Heart right ventricle (tissue), 16 donors: ENCODE data around the gene MAN2A2. TPM values are rescaled to one million over a fixed set of nuclear protein-coding genes. Genes with fewer than 3 reads are reported as not detected.

ENCODE experiments used
- ATAC-seq, 8 donors: fragments of 200-7000 bp; cut with Tn5 transposase; one replicate each; pipeline ENCODE4 v1.9.1; 2020; ENCODE audit warnings: mild to moderate bottlenecking in 8 of 8, moderate library complexity in 8 of 8, moderate number of reproducible peaks in 1 of 8
- DNase-seq, 2 donors: peaks; one replicate each; pipeline ENCODE4 v3.0.0-alpha.2; 2020
- H3K27ac ChIP-seq, 10 donors: fragments of 200-600 bp; sonication (generic) in 2 of 10; one replicate each; pipeline versions ENCODE4 v1.5.0 to v1.8.0; 2020 to 2022; ENCODE audit warnings: mild to moderate bottlenecking in 3 of 10
- H3K27me3 ChIP-seq, 7 donors: fragments of 200-600 bp; one replicate each; pipeline ENCODE4 v1.8.0; 2021 to 2022; ENCODE audit warnings: mild to moderate bottlenecking in 2 of 7
- H3K36me3 ChIP-seq, 9 donors: fragments of 200-600 bp; sonication (generic) in 1 of 9; one replicate each; pipeline versions ENCODE4 v1.5.0 to v1.8.0; 2020 to 2022; ENCODE audit warnings: mild to moderate bottlenecking in 2 of 9
- H3K4me1 ChIP-seq, 9 donors: fragments of 200-600 bp; sonication (generic) in 1 of 9; one replicate each; pipeline versions ENCODE4 v1.5.0 to v1.8.0; 2020 to 2022; ENCODE audit warnings: mild to moderate bottlenecking in 4 of 9
- H3K4me3 ChIP-seq, 10 donors: fragments of 200-600 bp; sonication (generic) in 2 of 10; one replicate each; pipeline versions ENCODE4 v1.5.0 to v1.8.0; 2020 to 2022; ENCODE audit warnings: mild to moderate bottlenecking in 7 of 10, moderate library complexity in 2 of 10
- H3K9me3 ChIP-seq, 11 donors: fragments of 200-600 bp in 10 of 11; sonication (generic) in 2 of 11; one replicate each; pipeline versions ENCODE4 v1.5.0 to v1.8.0; 2013 to 2022; ENCODE audit warnings: mild to moderate bottlenecking in 2 of 11, control low read depth in 1 of 11, moderate library complexity in 1 of 11
- CTCF ChIP-seq, 9 donors: fragments of 200-600 bp; sonication (generic) in 2 of 9; IDR thresholded peaks; one replicate each; pipeline versions ENCODE4 v1.5.0 to v1.8.0; 2021 to 2022; ENCODE audit warnings: antibody characterized with exemption in 9 of 9, mild to moderate bottlenecking in 5 of 9, moderate library complexity in 1 of 9
- WGBS, 2 donors: extraction: QIAGEN DNeasy Blood & Tissue Kit; methylation state at CpG; one replicate each; pipeline ENCODE4 v1.1.7; 2013; ENCODE audit warnings: inconsistent platforms in 1 of 2; 5-methylcytosine and 5-hydroxymethylcytosine counted together
- intact Hi-C, 10 donors: fragments of 100-400 bp; cut with DNase I; formaldehyde crosslinking; loops; one replicate each; pipeline versions ENCODE4 v1.11.1 to v1.14.2; 2022
- polyA plus RNA-seq, 2 donors: library from polyadenylated mRNA; stranded (reverse); fragments of 200-250 nt; gene quantifications; one replicate each; pipeline ENCODE4 v1.2.3, GENCODE V29; 2013
- total RNA-seq, 10 donors: library from RNA; stranded (reverse); fragmentation: NEBNext Ultra II Directional in 3 of 10; extraction: Animal tissue kit (Norgen Biotek cat#: 25700) in 3 of 10; gene quantifications; one replicate each; pipeline versions ENCODE4 v1.2.1 to v1.2.4, GENCODE V29; 2021 to 2023
- donor health status: Arrhythmogenic right ventricular cardiomyopathy.
- donor health status: ischemic (EF 13 %, LVEDD 7.1; RV severe dilation, severe dysfunction).
- donor health status: healthy with polysubstance abuse.
- donor health status: DM: no; HTN: yes; CAD: no.
- donor health status: DM: no; HTN: no; CAD: no.
- donor health status: ischemic (EF 25% LVEDD 6.9; RV normal size, moderate dysfunction).
- donor health status: ischemic (EF 25% LVEDD 5.7; RV mildly dilated, moderate dysfunction).
- donor health status: healthy.
- donor health status: DM: yes; HTN: yes; CAD: no.
- donor health status: Ischemic cardiomyopathy.
- donor health status: ischemic (EF 35%, LVEDD 5.7; RV mildly dilated, moderate dysfunction).
- donor health status: nonischemic (EF 11% LVEDD 7.7; RV severe dilation, severe dysfunction).
- donor health status: DM: yes; HTN: yes; CAD: no.
- donor health status: PGD.
- donor health status: ischemic (EF 29% LVEDD 5.4; RV normal size, mild dysfunction).
- donor health status: nonischemic (EF 23%, LVEDD 6.1; RV moderate dilation, normal function).

Gene MAN2A2
- total and polyA plus RNA-seq, 12 donors: 24.8 to 157 (median 95.6) TPM

- peak; percentile 66 to 85 (median 74) for ATAC-seq
- Histone ChIP-seq H3K27me3 (no peaks in the 10 kb centered on the region), H3K36me3 (peaks cover 1 to 69% (median 31%) of the 10 kb centered on the region in 9 donors), H3K9me3 (no peaks in the 10 kb centered on the region), H3K4me1 (peaks cover 16 to 66% (median 50%) of the 10 kb centered on the region in 9 donors), H3K4me3 (peak within 1 kb of the TSS; percentile 34 to 83 (median 70)), H3K27ac (peak within 1 kb of the TSS; percentile 88 to 100 (median 97))
- intact Hi-C loops: loop anchor here in 5 of 10 donors (2.0 to 10.0 kb wide), 5 partner anchors 13 to 389 kb away; partner anchors contain the start of genes BLM (in 2 of the 5) and CRTC3 (in 1 of the 5)
- WGBS, 2 donors: 11 to 12% methylated on average over 46 to 58 of the region's 58 CpGs
- no peak for TF ChIP-seq CTCF (IDR thresholded peaks at IDR 0.05)
- peak; percentile 82 to 85 for DNase-seq
These were observed 19.0 kb upstream of the MAN2A2 start, which contains the start of gene FES for GRCh38 chr15:90883976-90884718. Gene FES, plus strand, starts transcription at chr15:90884504. Its CDS starts 542 bp downstream, at chr15:90885046.

- Histone ChIP-seq H3K36me3 (peaks cover 0 to 69% (median 26%) of the 10 kb centered on the region in 9 donors), H3K4me1 (peaks cover 16 to 66% (median 50%) of the 10 kb centered on the region in 9 donors), H3K9me3 (no peaks in the 10 kb centered on the region), H3K27ac (peak overlapping the region; percentile 88 to 100 (median 97)), H3K4me3 (peak overlapping the region; percentile 34 to 83 (median 70)), H3K27me3 (no peaks in the 10 kb centered on the region)
- 33 to 37% methylated on average over 16 of the region's 16 CpGs for WGBS, 2 donors
- no peak for DNase-seq
- peak in 7 of 8 donors; percentile 1 to 20 (median 6) for ATAC-seq
- intact Hi-C loops: loop anchor here in 8 of 10 donors (1.0 to 10.0 kb wide), 10 partner anchors 14 to 390 kb away; partner anchors contain the start of genes BLM (in 4 of the 8) and CRTC3 (in 1 of the 8)
- TF ChIP-seq CTCF (IDR thresholded peaks at IDR 0.05): no peak
These were observed 18.2 kb upstream of the MAN2A2 start for GRCh38 chr15:90884719-90885431.

GRCh38 chr15:90885432-90886290 is 17.4 kb upstream of the MAN2A2 start:
- Histone ChIP-seq H3K4me1 (peaks cover 16 to 66% (median 50%) of the 10 kb centered on the region in 9 donors), H3K9me3 (no peaks in the 10 kb centered on the region), H3K27ac (peak overlapping the region; percentile 88 to 100 (median 97)), H3K4me3 (peak overlapping the region; percentile 34 to 83 (median 70)), H3K36me3 (peaks cover 0 to 69% (median 27%) of the 10 kb centered on the region in 9 donors), H3K27me3 (no peaks in the 10 kb centered on the region)
- peak; percentile 95 to 100 (median 99) for TF ChIP-seq CTCF (IDR thresholded peaks at IDR 0.05)
- 35 to 51% methylated on average over 23 of the region's 23 CpGs for WGBS, 2 donors
- DNase-seq (peak; percentile 86 to 88), ATAC-seq (peak; percentile 50 to 81 (median 69))
- intact Hi-C loops: loop anchor here (1.0 to 10.0 kb wide), 10 partner anchors 15 to 391 kb away; partner anchors contain the start of genes BLM (in 4 of the 10) and CRTC3 (in 1 of the 10)
